ENCODE results near the gene BCAS3.

BCAS3 gene

GRCh38 chr17:61259360-61259759 is 581.7 kb downstream of the BCAS3 start:
- no peak for ATAC-seq (replicated peaks; ENCODE audit: extremely low read depth, poor library complexity, severe bottlenecking)
- Mint-ChIP-seq H3K4me3 (no peak overlapping the region), H3K9me3 (no peaks in the 10 kb centered on the region), H3K36me3 (ENCODE audit: insufficient read depth) (peaks cover 2% of the 10 kb centered on the region), H3K27me3 (no peaks in the 10 kb centered on the region), H3K27ac (ENCODE audit: low read depth) (no peak overlapping the region), H3K4me1 (no peaks in the 10 kb centered on the region)
- DNase-seq (ENCODE audit: low spot score in 2 of 2): no peak

DNA sequence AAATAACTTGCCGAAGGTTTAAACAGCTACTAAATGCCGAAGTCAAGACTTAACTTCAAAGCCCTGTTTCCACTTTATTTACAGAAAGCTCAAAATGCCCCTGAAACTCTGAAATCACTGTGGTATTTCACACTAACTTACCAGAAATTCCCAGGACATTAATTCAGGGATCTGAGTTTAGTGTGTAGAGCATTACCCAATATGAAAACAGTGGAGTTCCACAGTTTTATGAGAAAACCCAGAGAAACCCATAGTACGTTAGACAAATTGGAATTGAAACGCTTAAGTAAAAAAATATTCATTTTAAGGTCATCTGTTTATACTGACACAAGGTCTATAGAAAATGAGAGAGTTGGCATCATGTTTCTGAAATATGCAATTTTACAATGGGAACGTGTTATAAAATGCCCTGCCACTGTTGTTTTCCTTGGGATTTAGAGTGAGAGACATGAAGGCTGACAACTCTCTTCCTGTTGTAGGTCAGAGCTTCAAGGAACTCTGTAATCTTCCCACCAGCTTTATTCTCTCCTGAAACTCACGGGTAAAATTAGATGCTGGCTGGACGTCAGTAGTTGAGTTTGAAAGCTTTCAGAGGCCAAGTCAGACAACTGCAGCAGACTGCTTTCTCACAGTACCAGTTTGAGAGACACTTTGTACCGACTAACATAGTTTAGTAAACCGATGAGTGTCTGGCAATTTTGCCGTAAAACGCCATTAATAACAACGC is 582.6 kb downstream of the BCAS3 start:
- ATAC-seq (replicated peaks; ENCODE audit: extremely low read depth, poor library complexity, severe bottlenecking): no peak
- DNase-seq (ENCODE audit: low spot score in 2 of 2): no peak
- H3K4me3 Mint-ChIP-seq: no peak overlapping the region
- no peaks in the 10 kb centered on the region for H3K27me3 Mint-ChIP-seq
- peaks cover 2% of the 10 kb centered on the region for H3K36me3 Mint-ChIP-seq (ENCODE audit: insufficient read depth)
- H3K4me1 Mint-ChIP-seq: no peaks in the 10 kb centered on the region
- H3K9me3 Mint-ChIP-seq: no peaks in the 10 kb centered on the region
- H3K27ac Mint-ChIP-seq (ENCODE audit: low read depth): no peak overlapping the region

DNA sequence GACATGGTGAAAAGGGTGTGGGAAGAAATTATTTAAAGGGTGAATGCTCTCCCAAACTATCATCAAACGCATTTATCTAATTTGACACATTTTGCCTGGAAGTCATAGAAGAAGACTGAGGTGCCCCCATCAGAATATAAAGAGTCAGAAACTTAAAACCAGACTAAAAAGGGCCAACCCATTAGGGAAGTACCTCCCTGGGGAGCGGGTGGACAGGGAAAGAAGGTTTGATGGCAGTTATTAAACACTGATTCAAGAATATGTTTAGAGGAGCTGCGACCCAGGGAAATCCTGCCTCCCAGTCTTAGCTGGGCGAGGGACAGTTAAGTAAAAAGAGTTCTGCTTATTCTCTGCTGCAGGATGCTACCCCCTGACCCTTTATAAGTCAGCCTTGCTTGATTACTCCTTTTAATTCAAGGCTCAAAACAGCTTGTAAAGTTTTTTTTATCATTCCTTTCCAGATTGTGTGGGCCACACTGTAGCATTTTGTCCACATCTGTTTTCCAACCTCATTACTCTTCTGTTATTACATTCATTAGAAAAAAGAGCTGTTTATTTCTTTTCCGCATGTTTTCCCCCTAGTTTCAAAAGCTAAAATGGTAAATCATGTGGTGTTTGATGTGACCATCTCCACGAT is 583.5 kb downstream of the BCAS3 start:
- no peaks in the 10 kb centered on the region for H3K9me3 Mint-ChIP-seq
- no peak for ATAC-seq (replicated peaks; ENCODE audit: extremely low read depth, poor library complexity, severe bottlenecking)
- H3K27ac Mint-ChIP-seq (ENCODE audit: low read depth): no peak overlapping the region
- no peak overlapping the region for H3K4me3 Mint-ChIP-seq
- peaks cover 2% of the 10 kb centered on the region for H3K36me3 Mint-ChIP-seq (ENCODE audit: insufficient read depth)
- DNase-seq (ENCODE audit: low spot score in 2 of 2): no peak
- H3K27me3 Mint-ChIP-seq: no peaks in the 10 kb centered on the region
- H3K4me1 Mint-ChIP-seq: no peaks in the 10 kb centered on the region

DNA sequence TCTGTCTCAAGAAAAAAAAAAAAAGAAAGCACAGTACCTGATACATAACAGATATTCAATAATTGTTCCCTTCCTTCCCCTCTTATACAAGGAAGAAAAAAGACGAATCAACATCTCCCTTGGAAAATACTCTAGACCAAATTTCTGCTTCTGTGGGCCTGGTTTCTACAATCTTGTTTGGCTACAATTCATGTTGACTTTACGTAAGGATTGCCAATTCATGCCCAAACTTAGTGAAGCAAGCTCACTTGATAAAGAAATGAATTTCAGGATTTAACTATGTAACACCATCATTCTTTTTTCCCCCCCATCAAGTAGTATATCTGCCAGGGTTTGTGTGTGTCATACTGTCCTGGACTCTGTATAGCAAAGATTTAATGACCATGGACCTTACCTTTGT is 587.7 kb downstream of the BCAS3 start:
- ATAC-seq (replicated peaks; ENCODE audit: extremely low read depth, poor library complexity, severe bottlenecking) (no peak), DNase-seq (ENCODE audit: low spot score in 2 of 2) (no peak)
- H3K36me3 Mint-ChIP-seq (ENCODE audit: insufficient read depth): peaks cover 2% of the 10 kb centered on the region
- H3K4me1 Mint-ChIP-seq: no peaks in the 10 kb centered on the region
- H3K27ac Mint-ChIP-seq (ENCODE audit: low read depth): no peak overlapping the region
- no peaks in the 10 kb centered on the region for H3K27me3 Mint-ChIP-seq
- H3K9me3 Mint-ChIP-seq: no peaks in the 10 kb centered on the region
- no peak overlapping the region for H3K4me3 Mint-ChIP-seq

DNA sequence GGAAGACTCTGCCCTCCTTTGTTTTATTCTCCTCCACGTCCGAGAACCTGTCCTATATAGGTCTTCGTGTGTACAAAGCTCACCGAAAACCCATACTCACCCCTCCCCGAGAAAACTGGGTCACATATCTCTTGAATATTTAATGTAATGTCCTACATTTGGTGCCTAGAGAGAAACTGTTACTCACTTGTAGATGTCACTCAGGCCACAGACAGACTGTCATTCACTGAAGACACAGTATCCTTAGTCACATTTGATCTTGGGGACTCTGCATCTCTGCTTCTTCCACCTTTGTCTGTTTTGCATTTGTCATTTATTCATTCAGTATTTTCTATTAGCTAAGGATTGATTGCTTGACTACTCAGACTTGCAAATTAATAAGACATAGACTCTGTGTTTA is 590.2 kb downstream of the BCAS3 start:
- Mint-ChIP-seq H3K4me1 (no peaks in the 10 kb centered on the region), H3K36me3 (ENCODE audit: insufficient read depth) (peaks cover 2% of the 10 kb centered on the region), H3K4me3 (no peak overlapping the region), H3K9me3 (no peaks in the 10 kb centered on the region), H3K27ac (ENCODE audit: low read depth) (no peak overlapping the region), H3K27me3 (no peaks in the 10 kb centered on the region)
- no peak for DNase-seq (ENCODE audit: low spot score in 2 of 2)
- ATAC-seq (replicated peaks; ENCODE audit: extremely low read depth, poor library complexity, severe bottlenecking): no peak

DNA sequence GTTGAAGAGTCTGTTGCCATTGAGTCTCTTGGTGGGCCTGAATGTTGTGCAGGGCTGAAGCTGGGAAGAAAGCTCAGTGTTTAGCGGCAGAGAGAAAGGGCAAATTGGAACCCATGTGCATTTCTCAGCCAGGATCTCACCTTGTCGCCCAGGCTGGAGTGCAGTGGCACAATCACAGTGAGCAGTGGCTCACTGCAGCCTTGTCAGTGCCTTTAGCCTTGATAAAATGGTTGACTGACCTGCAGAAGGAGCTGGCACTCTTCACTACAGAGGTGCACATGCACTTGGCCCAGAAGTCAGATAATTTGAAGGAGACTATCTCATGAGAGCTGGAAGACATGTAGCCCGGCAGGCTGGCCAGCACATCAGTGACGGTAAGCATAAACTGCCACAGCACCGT is 597.7 kb downstream of the BCAS3 start:
- no peak for ATAC-seq (replicated peaks; ENCODE audit: extremely low read depth, poor library complexity, severe bottlenecking)
- Mint-ChIP-seq H3K36me3 (ENCODE audit: insufficient read depth) (no peaks in the 10 kb centered on the region), H3K27me3 (no peaks in the 10 kb centered on the region), H3K4me1 (peaks cover 6% of the 10 kb centered on the region), H3K9me3 (no peaks in the 10 kb centered on the region), H3K27ac (ENCODE audit: low read depth) (no peak overlapping the region), H3K4me3 (no peak overlapping the region)
- DNase-seq (ENCODE audit: low spot score in 2 of 2): no peak

DNA sequence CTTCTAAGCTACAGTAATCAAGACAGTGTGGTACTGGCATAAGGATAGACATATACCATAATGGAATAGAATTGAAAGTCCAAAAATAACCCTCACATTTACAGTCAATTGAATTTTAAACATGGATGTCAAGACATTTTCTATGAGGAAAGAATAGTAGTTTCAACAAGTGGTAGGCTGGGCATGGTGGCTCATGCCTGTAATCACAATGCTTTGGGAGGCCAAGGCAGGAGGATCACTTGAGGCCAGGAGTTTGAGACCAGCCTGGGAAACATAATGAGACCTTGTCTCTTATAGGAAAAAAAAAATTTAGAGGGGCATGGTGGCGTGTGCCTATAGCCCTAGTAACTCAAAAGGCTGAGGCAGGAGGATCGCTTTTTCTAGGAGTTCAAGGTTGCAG is 599.2 kb downstream of the BCAS3 start:
- Mint-ChIP-seq H3K9me3 (no peaks in the 10 kb centered on the region), H3K27ac (ENCODE audit: low read depth) (no peak overlapping the region), H3K4me3 (no peak overlapping the region), H3K36me3 (ENCODE audit: insufficient read depth) (no peaks in the 10 kb centered on the region), H3K4me1 (peaks cover 6% of the 10 kb centered on the region), H3K27me3 (no peaks in the 10 kb centered on the region)
- no peak for DNase-seq (ENCODE audit: low spot score in 2 of 2)
- no peak for ATAC-seq (replicated peaks; ENCODE audit: extremely low read depth, poor library complexity, severe bottlenecking)

- Mint-ChIP-seq H3K27me3 (no peaks in the 10 kb centered on the region), H3K4me3 (no peak overlapping the region), H3K27ac (ENCODE audit: low read depth) (no peak overlapping the region), H3K4me1 (peaks cover 6% of the 10 kb centered on the region), H3K36me3 (ENCODE audit: insufficient read depth) (no peaks in the 10 kb centered on the region), H3K9me3 (no peaks in the 10 kb centered on the region)
- ATAC-seq (replicated peaks; ENCODE audit: extremely low read depth, poor library complexity, severe bottlenecking) (no peak), DNase-seq (ENCODE audit: low spot score in 2 of 2) (no peak)
Measured at GRCh38 chr17:61279476-61280145, 602.0 kb downstream of the BCAS3 start.

DNA sequence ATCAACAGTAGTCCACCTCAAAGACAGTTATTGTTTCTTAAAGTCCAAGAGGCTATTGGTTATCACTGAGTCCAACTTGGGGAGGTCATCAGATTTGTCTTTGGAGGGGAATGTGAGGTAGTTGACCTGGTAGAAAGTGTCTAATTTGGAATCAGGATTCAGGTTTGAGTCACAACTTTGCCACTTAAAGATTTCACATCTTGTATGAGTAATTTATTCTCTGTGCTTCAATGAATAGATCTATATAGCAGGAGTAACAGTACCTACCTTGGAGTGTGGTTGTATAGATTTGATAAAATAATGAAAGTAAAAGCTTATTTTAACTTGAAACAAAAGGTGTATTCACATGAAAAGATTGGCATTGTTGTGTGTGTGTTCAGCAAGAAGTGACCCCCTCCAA is 602.7 kb downstream of the BCAS3 start:
- no peak for DNase-seq (ENCODE audit: low spot score in 2 of 2)
- ATAC-seq (replicated peaks; ENCODE audit: extremely low read depth, poor library complexity, severe bottlenecking): no peak
- no peak overlapping the region for H3K4me3 Mint-ChIP-seq
- H3K4me1 Mint-ChIP-seq: peaks cover 6% of the 10 kb centered on the region
- H3K27me3 Mint-ChIP-seq: no peaks in the 10 kb centered on the region
- H3K9me3 Mint-ChIP-seq: no peaks in the 10 kb centered on the region
- H3K27ac Mint-ChIP-seq (ENCODE audit: low read depth): no peak overlapping the region
- no peaks in the 10 kb centered on the region for H3K36me3 Mint-ChIP-seq (ENCODE audit: insufficient read depth)

GRCh38 chr17:61280851-61281250 is 603.2 kb downstream of the BCAS3 start:
- H3K4me1 Mint-ChIP-seq: peaks cover 6% of the 10 kb centered on the region
- no peak for ATAC-seq (replicated peaks; ENCODE audit: extremely low read depth, poor library complexity, severe bottlenecking)

DNA sequence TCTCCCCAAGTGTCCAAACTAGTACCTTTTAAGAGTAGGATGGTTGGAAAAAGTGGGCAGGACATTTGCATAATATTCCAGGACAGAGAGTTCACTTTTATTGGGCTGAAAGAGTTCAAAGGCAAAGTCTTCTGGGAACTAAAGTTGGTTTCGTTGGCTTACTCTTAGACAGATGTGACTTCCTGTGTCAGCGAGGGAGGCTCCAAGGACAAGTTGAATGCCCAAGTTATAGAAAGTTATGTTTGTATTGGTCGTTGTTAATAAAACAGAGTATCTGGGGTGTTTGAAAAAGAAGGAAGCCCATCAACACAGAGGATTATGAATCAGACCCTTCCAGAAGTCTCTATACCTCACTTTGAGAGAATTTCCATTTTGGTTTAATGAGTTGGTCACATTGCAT is 604.7 kb downstream of the BCAS3 start:
- H3K4me1 Mint-ChIP-seq: peaks cover 6% of the 10 kb centered on the region
- no peak for ATAC-seq (replicated peaks; ENCODE audit: extremely low read depth, poor library complexity, severe bottlenecking)
- H3K36me3 Mint-ChIP-seq (ENCODE audit: insufficient read depth): no peaks in the 10 kb centered on the region
- DNase-seq (ENCODE audit: low spot score in 2 of 2): no peak
- no peak overlapping the region for H3K4me3 Mint-ChIP-seq
- H3K9me3 Mint-ChIP-seq: no peaks in the 10 kb centered on the region
- H3K27me3 Mint-ChIP-seq: no peaks in the 10 kb centered on the region
- no peak overlapping the region for H3K27ac Mint-ChIP-seq (ENCODE audit: low read depth)

More at GRCh38 chr17:61280851-61281250, 603.2 kb downstream of the BCAS3 start:
- Mint-ChIP-seq H3K27me3 (no peaks in the 10 kb centered on the region), H3K4me3 (no peak overlapping the region), H3K27ac (ENCODE audit: low read depth) (no peak overlapping the region), H3K9me3 (no peaks in the 10 kb centered on the region), H3K36me3 (ENCODE audit: insufficient read depth) (no peaks in the 10 kb centered on the region)
- no peak for DNase-seq (ENCODE audit: low spot score in 2 of 2)

GRCh38 chr17:61283043-61283442 is 605.4 kb downstream of the BCAS3 start:
- ATAC-seq (replicated peaks; ENCODE audit: extremely low read depth, poor library complexity, severe bottlenecking): no peak
- Mint-ChIP-seq H3K4me1 (peaks cover 6% of the 10 kb centered on the region), H3K27ac (ENCODE audit: low read depth) (no peak overlapping the region), H3K9me3 (no peaks in the 10 kb centered on the region), H3K27me3 (no peaks in the 10 kb centered on the region), H3K36me3 (ENCODE audit: insufficient read depth) (no peaks in the 10 kb centered on the region), H3K4me3 (no peak overlapping the region)
- DNase-seq (ENCODE audit: low spot score in 2 of 2): no peak

- Mint-ChIP-seq H3K27ac (ENCODE audit: low read depth) (no peak overlapping the region), H3K4me1 (peaks cover 6% of the 10 kb centered on the region), H3K36me3 (ENCODE audit: insufficient read depth) (no peaks in the 10 kb centered on the region), H3K27me3 (no peaks in the 10 kb centered on the region), H3K4me3 (no peak overlapping the region), H3K9me3 (no peaks in the 10 kb centered on the region)
- DNase-seq (ENCODE audit: low spot score in 2 of 2): no peak
- ATAC-seq (replicated peaks; ENCODE audit: extremely low read depth, poor library complexity, severe bottlenecking): no peak
Measured at GRCh38 chr17:61284174-61284573, 606.5 kb downstream of the BCAS3 start.

Measured in central memory CD8-positive, alpha-beta T cell (primary cell).